ACHN (cell line): ENCODE measurements around the gene TTF1.

ENCODE experiments used
- DNase-seq: peaks from one replicate; pipeline ENCODE4 v3.0.0-alpha.2; 2015
- in situ Hi-C: cut with HindIII; loops from 2 replicates; pipeline ENCODE4 v1.10.0; 2017; ENCODE audit warnings: low sequenced_read_pairs, low pct_ligation_motif_present, low pct_unique_long_range_greater_than_20kb

The TTF1 gene

DNA sequence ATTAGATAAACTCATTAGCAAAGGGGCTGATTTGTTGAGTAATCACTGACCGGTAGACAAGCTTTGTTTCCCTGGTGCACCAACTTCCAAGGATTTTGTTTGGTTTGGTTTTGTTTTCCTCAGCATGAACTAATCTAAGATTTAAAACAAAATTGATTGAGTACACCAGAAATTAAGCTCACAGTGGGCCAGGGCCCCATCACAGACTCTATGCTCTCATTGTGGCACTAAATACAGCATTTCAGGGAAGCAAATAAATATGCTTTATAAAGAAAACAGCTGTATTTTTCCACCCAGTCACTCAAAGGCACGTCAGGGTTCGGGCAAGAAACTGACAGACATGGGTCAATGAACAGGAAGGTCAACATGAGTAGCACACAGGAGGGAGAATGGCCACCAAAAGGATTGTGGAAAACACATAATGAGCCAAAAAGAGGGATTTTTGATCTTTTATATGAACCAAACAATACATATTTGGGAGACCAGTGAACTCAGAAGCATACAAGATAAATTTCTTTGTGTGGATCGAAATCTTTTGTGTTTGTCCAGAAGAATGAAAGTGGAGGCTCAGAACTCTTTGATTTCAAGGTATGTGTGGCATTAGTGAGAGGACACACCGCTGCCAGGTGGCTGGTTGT lies 12.2 kb upstream of the TTF1 start:
- in situ Hi-C loops, result no loop called here
- DNase-seq, result no peak

DNA sequence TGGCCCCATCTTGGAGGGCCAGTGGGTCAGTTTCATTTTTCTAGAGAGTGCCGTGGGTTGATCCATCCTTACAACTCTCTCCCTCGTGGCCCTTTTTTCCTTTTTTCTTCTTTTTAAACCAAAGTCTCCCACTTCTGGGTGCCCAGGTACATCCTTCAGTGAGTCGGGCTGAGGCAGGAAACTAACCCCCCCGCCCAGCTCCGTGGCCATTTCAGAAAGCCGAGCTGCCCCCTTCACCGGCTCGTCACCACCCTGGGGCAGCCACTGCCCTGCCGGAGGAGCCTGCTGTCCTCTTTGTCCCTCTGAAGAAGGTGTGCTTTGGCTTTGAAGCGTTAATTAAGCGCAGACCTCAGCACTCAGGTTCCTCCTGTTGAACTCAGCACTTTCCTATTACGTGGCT lies 8.5 kb upstream of the TTF1 start:
- DNase-seq, result no peak
- in situ Hi-C loops, result no loop called here

GRCh38 chr9:132414731-132415130 lies 8.1 kb upstream of the TTF1 start:
- in situ Hi-C loops, result no loop called here
- no peak for DNase-seq

DNA sequence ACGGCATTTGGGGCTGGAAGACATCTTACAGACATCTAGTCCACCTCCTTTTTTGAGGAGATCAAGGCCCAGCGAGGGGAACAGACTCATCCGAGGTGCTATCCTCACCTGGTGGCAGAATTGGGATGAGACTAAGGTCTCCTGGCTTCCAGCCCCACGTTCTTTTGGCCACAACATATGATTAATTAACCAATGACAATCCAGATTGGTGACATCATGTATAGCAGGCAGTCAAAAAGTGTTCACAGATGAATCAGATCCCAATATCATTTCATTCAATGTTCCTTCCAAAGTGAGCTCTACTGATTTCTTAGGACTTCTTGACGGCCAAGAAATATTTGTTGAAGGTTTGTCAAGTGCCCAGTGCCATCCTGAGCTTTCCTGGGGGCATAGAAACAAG lies 7.3 kb upstream of the TTF1 start:
- no peak for DNase-seq
- in situ Hi-C loops, result no loop called here

DNA sequence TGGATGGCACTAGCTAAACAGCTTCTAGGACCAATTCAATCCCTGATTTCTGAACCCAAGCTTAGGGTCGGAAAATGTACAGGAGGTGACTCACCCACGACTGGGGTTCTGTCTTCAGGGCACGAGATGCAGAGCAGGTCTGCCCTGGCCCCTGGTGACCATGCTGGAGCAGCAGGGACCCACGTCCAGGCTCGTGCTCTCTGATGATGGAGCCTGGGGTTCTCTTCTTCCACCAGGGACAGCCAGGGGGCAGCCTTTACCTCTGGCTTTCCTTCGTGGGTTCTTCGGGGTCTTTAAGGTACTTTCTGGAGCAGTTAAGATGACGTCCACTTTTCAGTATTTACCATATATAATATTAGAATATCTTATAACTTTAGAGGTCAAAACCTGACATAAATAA lies 5.4 kb upstream of the TTF1 start:
- DNase-seq, result peak; percentile 19
- in situ Hi-C loops, result no loop called here

- in situ Hi-C loops, result no loop called here
- no peak for DNase-seq
These were observed 4.5 kb upstream of the TTF1 start for GRCh38 chr9:132411091-132411508.

DNA sequence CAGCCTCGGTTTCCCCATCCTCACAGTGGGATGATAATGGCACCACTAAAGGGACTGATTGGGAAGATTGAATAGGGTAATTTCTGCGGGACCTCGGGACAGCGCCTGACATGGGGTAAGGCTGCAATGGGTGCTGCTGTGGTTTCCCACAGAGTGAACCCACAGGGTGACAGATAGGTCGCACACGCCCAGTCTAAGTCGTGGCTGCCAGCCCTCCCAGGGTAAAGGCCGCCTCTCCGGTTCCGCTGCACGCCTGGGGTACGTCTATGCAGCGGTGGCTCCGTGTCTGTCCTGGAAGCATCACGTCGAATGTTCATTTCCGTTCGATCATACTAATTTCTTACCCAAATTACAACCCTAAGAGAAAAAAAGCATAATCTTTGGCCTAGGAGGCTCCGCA lies 4.0 kb upstream of the TTF1 start:
- in situ Hi-C loops, result no loop called here
- no peak for DNase-seq

GRCh38 chr9:132409828-132410528 lies 3.3 kb upstream of the TTF1 start, which contains the start of gene CFAP77:
TSS of gene CFAP77 (plus strand) at chr9:132410211. CDS start at chr9:132410272, 61 bp downstream.
- in situ Hi-C loops, result no loop called here
- DNase-seq, result peak; percentile 13

- no peak for DNase-seq
- in situ Hi-C loops, result no loop called here
These were observed 1.9 kb upstream of the TTF1 start for GRCh38 chr9:132408521-132408920.

DNA sequence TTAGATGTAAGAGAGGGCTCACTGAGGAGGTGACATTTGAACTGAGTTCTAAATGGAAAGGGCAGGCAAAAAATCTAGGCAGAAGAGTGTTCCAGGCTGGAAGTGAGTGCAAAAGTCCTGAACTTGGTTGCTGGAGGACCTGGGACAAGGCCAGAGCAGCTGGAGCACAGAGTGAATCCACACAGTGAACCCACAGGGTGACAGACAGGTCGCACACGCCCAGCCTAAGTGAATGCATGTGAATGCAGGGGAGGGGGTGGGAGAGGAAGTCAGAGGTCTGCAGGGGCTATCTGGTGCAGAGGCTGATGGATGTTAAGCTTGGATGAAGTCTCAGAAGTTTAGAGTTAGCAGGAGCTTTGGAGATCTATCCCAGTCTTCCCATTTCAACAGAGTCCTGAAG lies 556 bp upstream of the TTF1 start:
- DNase-seq, result no peak
- in situ Hi-C loops, result no loop called here

- in situ Hi-C loops, result no loop called here
- no peak for DNase-seq
These were observed 2.3 kb downstream of the TTF1 start for GRCh38 chr9:132404228-132404881.

- DNase-seq, result no peak
- in situ Hi-C loops, result no loop called here
These were observed 4.8 kb downstream of the TTF1 start for GRCh38 chr9:132401824-132402223.

DNA sequence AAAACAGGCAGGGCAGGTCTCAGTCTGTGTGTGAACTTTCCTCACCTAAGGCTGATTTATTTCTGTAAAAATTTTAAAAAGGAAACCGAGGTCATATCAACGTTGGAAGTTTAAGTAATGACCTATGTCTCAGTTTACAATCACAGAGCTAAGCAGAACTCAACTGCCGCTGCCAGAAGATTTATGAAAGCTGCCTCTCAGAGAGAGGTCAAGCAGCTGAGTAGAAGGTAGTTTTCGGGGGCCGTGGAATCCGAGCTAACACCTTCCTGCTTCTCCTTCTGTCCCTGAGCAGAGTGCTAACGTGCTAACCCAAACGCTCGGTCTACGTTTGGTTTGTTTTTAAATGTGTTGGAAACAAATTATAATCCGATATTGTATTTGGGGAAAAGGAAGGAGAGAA lies 11.1 kb downstream of the TTF1 start:
- no peak for DNase-seq
- in situ Hi-C loops, result no loop called here

DNA sequence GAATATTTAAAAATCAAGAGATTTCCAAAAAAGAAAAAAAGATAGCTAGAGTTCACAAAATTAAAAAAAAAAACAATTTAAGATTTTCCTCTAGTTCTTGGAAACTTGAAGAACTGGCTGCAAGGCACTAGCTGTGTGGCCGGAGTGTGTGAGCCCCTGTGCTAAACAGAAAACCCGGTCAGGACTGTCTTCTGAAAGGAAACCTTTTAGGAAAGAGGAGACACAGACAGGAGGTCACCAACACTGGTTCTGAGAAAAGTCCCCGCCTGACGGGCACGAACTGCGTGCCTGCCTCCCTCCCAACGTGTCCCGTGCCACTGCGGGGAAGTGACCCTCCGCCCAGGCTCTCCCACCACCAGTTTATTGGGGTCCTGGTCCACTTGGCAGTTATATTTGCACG lies 15.2 kb downstream of the TTF1 start:
- in situ Hi-C loops, result no loop called here
- no peak for DNase-seq

DNA sequence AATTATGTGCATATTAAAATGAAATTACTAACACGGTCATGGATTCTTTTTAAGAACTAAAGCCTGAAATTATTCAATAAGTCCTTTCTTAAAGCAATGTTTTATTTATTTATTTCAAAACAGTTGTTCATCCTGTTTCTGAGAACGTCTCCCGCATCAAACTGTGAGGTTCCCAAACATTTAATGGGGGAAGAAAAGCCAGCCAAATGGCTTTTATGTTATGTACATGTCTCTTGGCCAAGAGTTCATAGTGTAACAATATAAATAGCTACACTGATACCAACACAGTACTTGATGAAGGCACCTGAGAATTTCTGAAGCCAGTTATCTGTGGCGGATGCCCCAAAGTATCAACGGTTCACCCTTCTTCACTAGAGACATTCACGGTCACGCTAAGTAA lies 15.7 kb downstream of the TTF1 start:
- in situ Hi-C loops, result no loop called here
- DNase-seq, result no peak

DNA sequence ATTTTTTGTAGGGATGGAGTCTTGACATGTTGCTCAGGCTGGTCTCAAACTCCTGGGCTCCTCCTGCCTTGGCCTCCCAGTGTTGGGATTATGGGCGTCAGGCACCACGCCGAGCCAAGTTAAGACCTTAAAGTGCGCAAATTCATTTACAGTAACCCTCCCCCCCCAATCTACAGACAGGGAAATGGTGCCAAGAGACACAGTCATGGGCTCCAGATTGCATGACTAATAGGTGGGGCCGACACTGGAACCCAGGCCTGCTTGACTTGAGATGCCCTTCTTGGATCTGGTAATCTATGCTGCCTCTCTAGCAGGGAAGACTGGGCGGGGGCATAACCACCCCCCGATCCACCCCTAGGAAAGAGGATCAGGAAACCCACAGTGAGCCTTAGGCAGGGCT lies 19.5 kb downstream of the TTF1 start:
- in situ Hi-C loops, result no loop called here

DNA sequence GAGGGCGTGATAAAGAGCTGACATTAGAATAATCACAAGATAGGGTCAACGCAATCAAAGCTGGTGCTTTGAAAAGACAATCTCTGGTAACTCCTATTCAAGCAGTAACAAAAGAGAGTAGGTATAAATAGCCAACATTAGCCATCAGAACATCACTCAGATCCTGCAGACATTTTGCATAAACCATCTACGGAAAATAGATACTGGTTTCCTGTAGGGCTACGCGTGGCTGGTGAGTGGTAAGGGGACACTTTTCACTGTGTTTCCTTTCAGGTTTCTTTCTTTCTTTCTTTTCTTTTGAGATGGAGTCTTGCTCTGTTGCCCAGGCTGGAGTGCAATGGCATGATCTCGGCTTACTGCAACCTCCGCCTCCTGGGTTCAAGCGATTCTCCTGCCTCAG lies 22.3 kb downstream of the TTF1 start:
- no peak for DNase-seq
- in situ Hi-C loops, result no loop called here

More for the DNA sequence above, 19.5 kb downstream of the TTF1 start:
- DNase-seq, result no peak

GRCh38 chr9:132383462-132383883 lies 23.2 kb downstream of the TTF1 start:
- no peak for DNase-seq
- in situ Hi-C loops, result no loop called here

GRCh38 chr9:132381966-132382541 lies 24.6 kb downstream of the TTF1 start:
- DNase-seq, result no peak
- in situ Hi-C loops, result no loop called here
